ENCODE results near the gene CABYR.
"Not testable (repeated sequence)": the region's sequence is repeated elsewhere in the genome, so short reads cannot be mapped to it uniquely, and the experiment has no call there.

The CABYR gene

GRCh38 chr18:24127735-24128134 lies 11.1 kb upstream of the CABYR start:
- DNase-seq (ENCODE audit: low read depth in 1 of 2, low spot score in 1 of 2) = no peak

GRCh38 chr18:24128700-24129099 lies 10.2 kb upstream of the CABYR start:
- DNase-seq (ENCODE audit: low read depth in 1 of 2, low spot score in 1 of 2) = no peak

- no peak for DNase-seq (ENCODE audit: low read depth in 1 of 2, low spot score in 1 of 2)
Observed at GRCh38 chr18:24130494-24130893, 8.4 kb upstream of the CABYR start.

GRCh38 chr18:24136967-24137373 lies 1.9 kb upstream of the CABYR start:
- no peak for DNase-seq (ENCODE audit: low read depth in 1 of 2, low spot score in 1 of 2)

- DNase-seq (ENCODE audit: low read depth in 1 of 2, low spot score in 1 of 2) = no peak
Observed at GRCh38 chr18:24138409-24138788, 463 bp upstream of the CABYR start.

GRCh38 chr18:24140697-24141096 lies 1.8 kb downstream of the CABYR start:
- DNase-seq (ENCODE audit: low read depth in 1 of 2, low spot score in 1 of 2) = no peak

GRCh38 chr18:24142376-24142775 lies 3.5 kb downstream of the CABYR start:
- DNase-seq (ENCODE audit: low read depth in 1 of 2, low spot score in 1 of 2) = no peak

- not testable (repeated sequence) for DNase-seq (ENCODE audit: low read depth in 1 of 2, low spot score in 1 of 2)
Observed at GRCh38 chr18:24149591-24149990, 10.7 kb downstream of the CABYR start.

GRCh38 chr18:24153397-24153796 lies 14.5 kb downstream of the CABYR start:
- DNase-seq (ENCODE audit: low read depth in 1 of 2, low spot score in 1 of 2) = no peak

- DNase-seq (ENCODE audit: low read depth in 1 of 2, low spot score in 1 of 2) = no peak
Observed at GRCh38 chr18:24157855-24158254, 19.0 kb downstream of the CABYR start.

GRCh38 chr18:24160086-24160485 lies 21.2 kb downstream of the CABYR start:
- no peak for DNase-seq (ENCODE audit: low read depth in 1 of 2, low spot score in 1 of 2)

GRCh38 chr18:24161304-24161703 lies 22.4 kb downstream of the CABYR start:
- DNase-seq (ENCODE audit: low read depth in 1 of 2, low spot score in 1 of 2) = no peak

- DNase-seq (ENCODE audit: low read depth in 1 of 2, low spot score in 1 of 2) = no peak
Observed at GRCh38 chr18:24168496-24168895, 29.6 kb downstream of the CABYR start.

GRCh38 chr18:24170360-24170759 lies 31.5 kb downstream of the CABYR start:
- DNase-seq (ENCODE audit: low read depth in 1 of 2, low spot score in 1 of 2) = no peak

GRCh38 chr18:24173997-24174396 lies 35.1 kb downstream of the CABYR start:
- no peak for DNase-seq (ENCODE audit: low read depth in 1 of 2, low spot score in 1 of 2)

GRCh38 chr18:24176727-24177416 lies 38.0 kb downstream of the CABYR start:
- peak; percentile 6 to 30 for DNase-seq (ENCODE audit: low read depth in 1 of 2, low spot score in 1 of 2)

GRCh38 chr18:24177499-24178133 lies 38.8 kb downstream of the CABYR start:
- no peak for DNase-seq (ENCODE audit: low read depth in 1 of 2, low spot score in 1 of 2)

GRCh38 chr18:24180048-24180447 lies 41.2 kb downstream of the CABYR start:
- DNase-seq (ENCODE audit: low read depth in 1 of 2, low spot score in 1 of 2) = no peak

- DNase-seq (ENCODE audit: low read depth in 1 of 2, low spot score in 1 of 2) = no peak
Observed at GRCh38 chr18:24181806-24182205, 42.9 kb downstream of the CABYR start.

GRCh38 chr18:24185805-24186204 lies 46.9 kb downstream of the CABYR start:
- no peak for DNase-seq (ENCODE audit: low read depth in 1 of 2, low spot score in 1 of 2)

- no peak for DNase-seq (ENCODE audit: low read depth in 1 of 2, low spot score in 1 of 2)
Observed at GRCh38 chr18:24187049-24187448, 48.2 kb downstream of the CABYR start.

GRCh38 chr18:24187689-24188088 lies 48.8 kb downstream of the CABYR start:
- no peak for DNase-seq (ENCODE audit: low read depth in 1 of 2, low spot score in 1 of 2)

- DNase-seq (ENCODE audit: low read depth in 1 of 2, low spot score in 1 of 2) = no peak
Observed at GRCh38 chr18:24188120-24188519, 49.3 kb downstream of the CABYR start.
